OCI-LY7 (cell line): ENCODE results near the gene ZNF267. TPM values are rescaled to one million over a fixed set of nuclear protein-coding genes. Genes with fewer than 3 reads are reported as not detected.
"Not testable (repeated sequence)": the region's sequence is repeated elsewhere in the genome, so short reads cannot be mapped to it uniquely, and the experiment has no call there.

Experiments
- BruUV-seq: library from RNA; stranded (reverse); fragments of 400-500 nt; replicated peaks from 2 replicates; lab custom pipeline; 2021; lab: Mats Ljungman, UMichigan
- CTCF ChIA-PET: fragments of 300-600 bp; sonication (Branson Sonifier 250); formaldehyde crosslinking; loops from one replicate; lab custom pipeline; 2022; ENCODE audit warnings: antibody characterized with exemption; ENCODE audit not compliant: unreplicated experiment; lab: Charles Lee
- POLR2A ChIA-PET: fragments of 300-600 bp; sonication (Branson Sonifier 250); formaldehyde crosslinking; loops from one replicate; lab custom pipeline; 2022; ENCODE audit warnings: antibody characterized with exemption; lab: Charles Lee
- DNase-seq: peaks from one replicate; pipeline ENCODE4 v3.0.0-alpha.2; 2015; ENCODE audit warnings: low spot score
- H2AFZ ChIP-seq: fragments of 200-600 bp; sonication (generic), shearing (Covaris generic); 2 replicates; pipeline ENCODE4 v1.6.1; 2014; ENCODE audit warnings: mild to moderate bottlenecking, antibody characterized with exemption, low read length, moderate library complexity
- H3K27ac ChIP-seq: fragments of 200-600 bp; sonication (generic); 2 replicates; pipeline ENCODE4 v1.5.1; 2014; ENCODE audit warnings: mixed run types, low read depth, mild to moderate bottlenecking, moderate library complexity, low read length, inconsistent platforms; ENCODE audit not compliant: poor library complexity, severe bottlenecking
- H3K36me3 ChIP-seq: fragments of 200-600 bp; sonication (generic); 2 replicates; pipeline ENCODE4 v1.6.1; 2014; ENCODE audit warnings: mild to moderate bottlenecking, antibody characterized with exemption, low read length, moderate library complexity, mixed read lengths; ENCODE audit not compliant: insufficient read depth
- H3K4me1 ChIP-seq: fragments of 200-600 bp; sonication (generic); 2 replicates; pipeline ENCODE4 v1.5.1; 2014; ENCODE audit warnings: mild to moderate bottlenecking, low read length; ENCODE audit not compliant: insufficient read depth, poor library complexity, severe bottlenecking
- H3K4me2 ChIP-seq: fragments of 200-600 bp; sonication (generic); 2 replicates; pipeline ENCODE4 v1.6.1; 2014; ENCODE audit warnings: mild to moderate bottlenecking, low read length
- H3K4me3 ChIP-seq: fragments of 200-600 bp; sonication (generic); 2 replicates; pipeline ENCODE4 v1.5.1; 2014; ENCODE audit warnings: mild to moderate bottlenecking, low read depth, low read length; ENCODE audit not compliant: poor library complexity, severe bottlenecking
- H3K79me2 ChIP-seq: fragments of 200-600 bp; sonication (generic); 2 replicates; pipeline ENCODE4 v1.6.1; 2016; ENCODE audit warnings: low read depth, mild to moderate bottlenecking, low read length, moderate library complexity, mixed read lengths; ENCODE audit not compliant: insufficient read depth
- H3K9me2 ChIP-seq: fragments of 200-600 bp; sonication (generic); 2 replicates; pipeline ENCODE4 v1.6.1; 2016; ENCODE audit warnings: mild to moderate bottlenecking, low read length, mixed read lengths; ENCODE audit not compliant: insufficient read depth
- H3K9me3 ChIP-seq: fragments of 200-600 bp; sonication (generic); 2 replicates; pipeline ENCODE4 v1.6.1; 2014; ENCODE audit warnings: mild to moderate bottlenecking, mixed run types, low read length, mixed read lengths
- H4K20me1 ChIP-seq: fragments of 200-600 bp; sonication (generic); 2 replicates; pipeline ENCODE4 v1.6.1; 2014; ENCODE audit warnings: mild to moderate bottlenecking, antibody characterized with exemption, low read length, moderate library complexity, mixed read lengths; ENCODE audit not compliant: insufficient read depth
- EZH2phosphoT487 ChIP-seq: fragments of 200-600 bp; sonication (generic); IDR thresholded peaks from 2 replicates; pipeline ENCODE4 v1.6.1; 2018; ENCODE audit warnings: low read depth, borderline replicate concordance, mild to moderate bottlenecking, mixed run types, antibody characterized with exemption, low read length, moderate library complexity, mixed read lengths
- intact Hi-C: fragments of 100-400 bp; cut with micrococcal nuclease; formaldehyde crosslinking; loops from one replicate; pipeline ENCODE4 v1.10.0; 2022; ENCODE audit not compliant: unreplicated experiment
- total RNA-seq, 2 experiments: library from RNA; depleted of rRNA in 1 of 2; stranded (reverse); fragments of >200 nt in 1 of 2; shearing (Covaris generic) in 1 of 2; gene quantifications; 2 replicates each; pipeline ENCODE4 v1.2.3, GENCODE V29; 2014 to 2022
- TF ChIP-seq, protein P1 (sequence below): fragments of 200-600 bp; sonication (generic); conservative IDR thresholded peaks from 2 replicates; pipeline ENCODE4 v1.5.1; 2014; ENCODE audit warnings: mild to moderate bottlenecking, antibody characterized with exemption, low read length, moderate library complexity, mixed read lengths

The ZNF267 gene
- total RNA-seq, 2 experiments from 2014 or later: 23.3 to 38.8 TPM

DNA sequence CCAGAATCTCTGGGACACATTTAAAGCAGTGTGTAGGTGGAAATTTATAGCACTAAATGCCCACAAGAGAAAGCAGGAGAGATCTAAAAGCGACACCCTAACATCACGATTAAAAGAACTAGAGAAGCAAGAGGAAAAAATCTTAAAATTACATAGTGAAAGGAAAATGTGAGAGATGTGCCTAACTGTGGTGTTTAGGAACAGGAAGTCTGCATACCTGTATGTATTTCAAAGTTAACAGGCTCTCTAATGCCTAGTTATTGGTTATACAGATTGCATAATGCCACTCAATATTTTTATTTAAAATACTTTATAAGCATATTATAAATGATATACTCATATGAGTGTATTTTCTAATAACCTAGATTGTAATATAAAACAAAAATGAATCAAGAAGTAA is 25.9 kb downstream of the ZNF267 start:
- intact Hi-C loops: no loop called here
- Histone ChIP-seq H3K9me3 (peaks cover 41% of the 10 kb centered on the region), H3K4me3 (no peak overlapping the region), H3K4me2 (no peak overlapping the region), H3K27ac (no peak overlapping the region), H2AFZ (no peak overlapping the region), H3K9me2 (no peaks in the 10 kb centered on the region), H3K79me2 (peaks cover 64% of the 10 kb centered on the region), H3K4me1 (no peaks in the 10 kb centered on the region), H3K36me3 (peaks cover 60% of the 10 kb centered on the region), H4K20me1 (no peaks in the 10 kb centered on the region)
- DNase-seq: no peak
- BruUV-seq: no TSS peak
- CTCF ChIA-PET: no interaction called here
- POLR2A ChIA-PET: no interaction called here
- TF ChIP-seq EZH2phosphoT487: no peak

DNA sequence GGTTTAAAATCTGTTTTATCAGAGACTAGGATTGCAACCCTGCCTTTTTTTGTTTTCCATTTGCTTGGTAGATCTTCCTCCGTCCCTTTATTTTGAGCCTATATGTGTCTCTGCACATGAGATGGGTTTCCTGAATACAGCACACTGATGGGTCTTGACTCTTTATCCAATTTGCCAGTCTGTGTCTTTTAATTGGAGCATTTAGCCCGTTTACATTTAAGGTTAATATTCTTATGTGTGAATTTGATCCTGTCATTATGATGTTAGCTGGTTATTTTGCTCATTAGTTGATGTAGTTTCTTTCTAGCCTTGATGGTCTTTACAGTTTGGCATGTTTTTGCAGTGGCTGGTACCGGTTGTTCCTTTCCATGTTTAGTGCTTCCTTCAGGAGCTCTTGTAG is 31.0 kb downstream of the ZNF267 start:
- H3K36me3 ChIP-seq: peaks cover 49% of the 10 kb centered on the region
- H3K4me2 ChIP-seq, H3K9me2 ChIP-seq, intact Hi-C loops, POLR2A ChIA-PET, CTCF ChIA-PET, H3K4me1 ChIP-seq, H3K27ac ChIP-seq, H2AFZ ChIP-seq, H3K4me3 ChIP-seq, H4K20me1 ChIP-seq, BruUV-seq, DNase-seq: not testable (repeated sequence)
- H3K79me2 ChIP-seq: peaks cover 59% of the 10 kb centered on the region
- peaks cover 22% of the 10 kb centered on the region for H3K9me3 ChIP-seq

DNA sequence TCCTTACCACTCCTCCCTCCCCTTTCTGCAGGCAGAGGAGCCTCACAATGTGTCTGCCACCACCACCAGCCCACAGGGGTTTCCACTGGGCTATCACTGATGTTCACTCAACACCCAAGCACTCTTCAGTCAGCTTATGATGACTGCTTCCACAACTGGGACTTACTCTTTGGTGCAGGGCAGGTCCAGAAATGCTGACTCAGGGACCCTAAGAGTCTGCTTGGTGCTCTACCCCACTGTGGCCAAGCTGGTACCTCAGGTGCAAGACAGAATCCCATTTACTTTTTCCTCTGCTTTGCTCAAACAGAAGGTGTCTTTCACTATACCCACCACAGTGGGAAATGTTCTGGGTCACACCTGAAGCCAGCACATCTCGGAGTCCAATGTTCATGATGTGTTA is 40.1 kb downstream of the ZNF267 start:
- H3K27ac ChIP-seq: no peak overlapping the region
- ChIA-PET CTCF (no interaction called here), POLR2A (no interaction called here)
- no peak for TF ChIP-seq EZH2phosphoT487
- TF ChIP-seq, protein P1, sequence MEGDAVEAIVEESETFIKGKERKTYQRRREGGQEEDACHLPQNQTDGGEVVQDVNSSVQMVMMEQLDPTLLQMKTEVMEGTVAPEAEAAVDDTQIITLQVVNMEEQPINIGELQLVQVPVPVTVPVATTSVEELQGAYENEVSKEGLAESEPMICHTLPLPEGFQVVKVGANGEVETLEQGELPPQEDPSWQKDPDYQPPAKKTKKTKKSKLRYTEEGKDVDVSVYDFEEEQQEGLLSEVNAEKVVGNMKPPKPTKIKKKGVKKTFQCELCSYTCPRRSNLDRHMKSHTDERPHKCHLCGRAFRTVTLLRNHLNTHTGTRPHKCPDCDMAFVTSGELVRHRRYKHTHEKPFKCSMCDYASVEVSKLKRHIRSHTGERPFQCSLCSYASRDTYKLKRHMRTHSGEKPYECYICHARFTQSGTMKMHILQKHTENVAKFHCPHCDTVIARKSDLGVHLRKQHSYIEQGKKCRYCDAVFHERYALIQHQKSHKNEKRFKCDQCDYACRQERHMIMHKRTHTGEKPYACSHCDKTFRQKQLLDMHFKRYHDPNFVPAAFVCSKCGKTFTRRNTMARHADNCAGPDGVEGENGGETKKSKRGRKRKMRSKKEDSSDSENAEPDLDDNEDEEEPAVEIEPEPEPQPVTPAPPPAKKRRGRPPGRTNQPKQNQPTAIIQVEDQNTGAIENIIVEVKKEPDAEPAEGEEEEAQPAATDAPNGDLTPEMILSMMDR: no peak
- no peaks in the 10 kb centered on the region for H3K9me2 ChIP-seq
- H3K79me2 ChIP-seq: peaks cover 52% of the 10 kb centered on the region
- intact Hi-C loops: no loop called here
- no peak overlapping the region for H2AFZ ChIP-seq
- peaks cover 99% of the 10 kb centered on the region for H3K36me3 ChIP-seq
- no peaks in the 10 kb centered on the region for H3K4me1 ChIP-seq
- no peak for DNase-seq
- H3K9me3 ChIP-seq: peaks cover 98% of the 10 kb centered on the region
- no peak overlapping the region for H3K4me3 ChIP-seq
- no TSS peak for BruUV-seq
- no peaks in the 10 kb centered on the region for H4K20me1 ChIP-seq
- H3K4me2 ChIP-seq: no peak overlapping the region

DNA sequence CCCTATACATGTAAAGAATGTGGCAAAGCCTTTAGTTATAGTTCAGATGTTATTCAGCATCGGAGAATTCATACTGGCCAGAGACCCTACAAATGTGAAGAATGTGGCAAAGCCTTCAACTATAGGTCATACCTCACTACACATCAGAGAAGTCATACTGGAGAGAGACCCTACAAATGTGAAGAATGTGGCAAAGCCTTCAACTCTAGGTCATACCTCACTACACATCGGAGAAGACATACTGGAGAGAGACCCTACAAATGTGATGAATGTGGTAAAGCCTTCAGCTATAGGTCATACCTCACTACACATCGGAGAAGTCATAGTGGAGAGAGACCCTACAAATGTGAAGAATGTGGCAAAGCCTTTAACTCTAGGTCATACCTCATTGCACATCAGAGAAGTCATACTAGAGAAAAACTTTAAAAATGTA is 42.5 kb downstream of the ZNF267 start:
- Histone ChIP-seq H3K4me3 (no peak overlapping the region), H3K9me2 (no peaks in the 10 kb centered on the region), H4K20me1 (no peaks in the 10 kb centered on the region), H3K36me3 (peaks cover 98% of the 10 kb centered on the region), H2AFZ (no peak overlapping the region), H3K4me1 (no peaks in the 10 kb centered on the region), H3K79me2 (peaks cover 28% of the 10 kb centered on the region), H3K9me3 (peaks cover 96% of the 10 kb centered on the region), H3K4me2 (no peak overlapping the region), H3K27ac (no peak overlapping the region)
- DNase-seq: peak; percentile 7
- BruUV-seq: no TSS peak
- no peak for TF ChIP-seq EZH2phosphoT487
- TF ChIP-seq, protein P1: no peak
- CTCF ChIA-PET: no interaction called here
- POLR2A ChIA-PET: no interaction called here
- intact Hi-C loops: loop anchor here (5.0 kb wide), 1 partner anchor 44 kb away; the partner anchor contains the start of gene ZNF267
